K562 (cell line): Measurements from ENCODE around the gene OR9A2.

Experiments
- CHD4 ChIP-seq: fragments of 200-600 bp; sonication (generic); IDR thresholded peaks from 3 replicates; pipeline ENCODE4 v1.6.1; 2012; ENCODE audit warnings: low read depth, mild to moderate bottlenecking, mixed read lengths, low read length, inconsistent platforms; ENCODE audit not compliant: insufficient read depth, insufficient replicate concordance, poor library complexity, severe bottlenecking
- NR2C2 ChIP-seq, 2 experiments: fragments of 200-800 bp in 1 of 2; sonication (Bioruptor generic) in 1 of 2; sonication (generic) in 1 of 2; formaldehyde crosslinking in 1 of 2; IDR thresholded peaks; 2 replicates each; pipeline versions ENCODE4 v1.6.1 to v1.8.0; 2016 to 2022; ENCODE audit warnings: mild to moderate bottlenecking in 1 of 2, missing compliant biosample characterization in 1 of 2, missing genetic modification characterization in 1 of 2, missing genetic modification reagents in 1 of 2
- REST ChIP-seq, 2 experiments: fragments of 450-650 bp; formaldehyde crosslinking in 1 of 2; IDR thresholded peaks; 2 replicates each; pipeline versions ENCODE4 v1.4.0 to v1.6.1; 2014 to 2020; ENCODE audit warnings: mild to moderate bottlenecking in 2 of 2, borderline replicate concordance in 1 of 2, low read depth in 1 of 2
- SMARCE1 ChIP-seq: fragments of 450-650 bp; IDR thresholded peaks from 2 replicates; pipeline ENCODE4 v1.7.1; 2016; ENCODE audit warnings: mild to moderate bottlenecking
- TRIM28 ChIP-seq: fragments of 450-650 bp; IDR thresholded peaks from 2 replicates; pipeline ENCODE4 v1.6.1; 2017
- ZNF175 ChIP-seq: fragments of 200-800 bp; sonication (Bioruptor generic); IDR thresholded peaks from 2 replicates; pipeline ENCODE4 v1.6.1; 2016; ENCODE audit warnings: low read depth, mild to moderate bottlenecking, missing genetic modification characterization, missing compliant biosample characterization
- TF ChIP-seq, protein P1 (sequence below): fragments of 450-650 bp; IDR thresholded peaks from 2 replicates; pipeline ENCODE4 v1.6.1; 2018; ENCODE audit not compliant: partially characterized antibody
- TF ChIP-seq, protein P2 (sequence below), 3 experiments: IDR thresholded peaks in 2 of 3; conservative IDR thresholded peaks in 1 of 3; 2 replicates each; pipeline ENCODE4 v1.5.1; 2011 to 2012; ENCODE audit warnings: low read length in 3 of 3, mild to moderate bottlenecking in 3 of 3, control low read depth in 2 of 3, improper control_type of control experiment in 1 of 3, inconsistent platforms in 1 of 3, low read depth in 1 of 3, mixed read lengths in 1 of 3, moderate library complexity in 1 of 3; ENCODE audit not compliant: insufficient read depth in 2 of 3

- TF ChIP-seq, protein P1, sequence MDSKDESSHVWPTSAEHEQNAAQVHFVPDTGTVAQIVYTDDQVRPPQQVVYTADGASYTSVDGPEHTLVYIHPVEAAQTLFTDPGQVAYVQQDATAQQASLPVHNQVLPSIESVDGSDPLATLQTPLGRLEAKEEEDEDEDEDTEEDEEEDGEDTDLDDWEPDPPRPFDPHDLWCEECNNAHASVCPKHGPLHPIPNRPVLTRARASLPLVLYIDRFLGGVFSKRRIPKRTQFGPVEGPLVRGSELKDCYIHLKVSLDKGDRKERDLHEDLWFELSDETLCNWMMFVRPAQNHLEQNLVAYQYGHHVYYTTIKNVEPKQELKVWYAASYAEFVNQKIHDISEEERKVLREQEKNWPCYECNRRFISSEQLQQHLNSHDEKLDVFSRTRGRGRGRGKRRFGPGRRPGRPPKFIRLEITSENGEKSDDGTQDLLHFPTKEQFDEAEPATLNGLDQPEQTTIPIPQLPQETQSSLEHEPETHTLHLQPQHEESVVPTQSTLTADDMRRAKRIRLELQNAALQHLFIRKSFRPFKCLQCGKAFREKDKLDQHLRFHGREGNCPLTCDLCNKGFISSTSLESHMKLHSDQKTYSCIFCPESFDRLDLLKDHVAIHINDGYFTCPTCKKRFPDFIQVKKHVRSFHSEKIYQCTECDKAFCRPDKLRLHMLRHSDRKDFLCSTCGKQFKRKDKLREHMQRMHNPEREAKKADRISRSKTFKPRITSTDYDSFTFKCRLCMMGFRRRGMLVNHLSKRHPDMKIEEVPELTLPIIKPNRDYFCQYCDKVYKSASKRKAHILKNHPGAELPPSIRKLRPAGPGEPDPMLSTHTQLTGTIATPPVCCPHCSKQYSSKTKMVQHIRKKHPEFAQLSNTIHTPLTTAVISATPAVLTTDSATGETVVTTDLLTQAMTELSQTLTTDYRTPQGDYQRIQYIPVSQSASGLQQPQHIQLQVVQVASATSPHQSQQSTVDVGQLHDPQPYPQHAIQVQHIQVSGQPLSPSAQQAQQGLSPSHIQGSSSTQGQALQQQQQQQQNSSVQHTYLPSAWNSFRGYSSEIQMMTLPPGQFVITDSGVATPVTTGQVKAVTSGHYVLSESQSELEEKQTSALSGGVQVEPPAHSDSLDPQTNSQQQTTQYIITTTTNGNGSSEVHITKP: no peak
- TF ChIP-seq, protein P2, sequence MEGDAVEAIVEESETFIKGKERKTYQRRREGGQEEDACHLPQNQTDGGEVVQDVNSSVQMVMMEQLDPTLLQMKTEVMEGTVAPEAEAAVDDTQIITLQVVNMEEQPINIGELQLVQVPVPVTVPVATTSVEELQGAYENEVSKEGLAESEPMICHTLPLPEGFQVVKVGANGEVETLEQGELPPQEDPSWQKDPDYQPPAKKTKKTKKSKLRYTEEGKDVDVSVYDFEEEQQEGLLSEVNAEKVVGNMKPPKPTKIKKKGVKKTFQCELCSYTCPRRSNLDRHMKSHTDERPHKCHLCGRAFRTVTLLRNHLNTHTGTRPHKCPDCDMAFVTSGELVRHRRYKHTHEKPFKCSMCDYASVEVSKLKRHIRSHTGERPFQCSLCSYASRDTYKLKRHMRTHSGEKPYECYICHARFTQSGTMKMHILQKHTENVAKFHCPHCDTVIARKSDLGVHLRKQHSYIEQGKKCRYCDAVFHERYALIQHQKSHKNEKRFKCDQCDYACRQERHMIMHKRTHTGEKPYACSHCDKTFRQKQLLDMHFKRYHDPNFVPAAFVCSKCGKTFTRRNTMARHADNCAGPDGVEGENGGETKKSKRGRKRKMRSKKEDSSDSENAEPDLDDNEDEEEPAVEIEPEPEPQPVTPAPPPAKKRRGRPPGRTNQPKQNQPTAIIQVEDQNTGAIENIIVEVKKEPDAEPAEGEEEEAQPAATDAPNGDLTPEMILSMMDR (IDR thresholded peaks at IDR 0.05 in 2 of 3, conservative IDR thresholded peaks at IDR 0.05 in 1 of 3; ENCODE audit: insufficient read depth in 2 of 3, low read depth in 1 of 3, low read length in 3 of 3): no peak
- TF ChIP-seq SMARCE1: no peak
- no peak for TF ChIP-seq ZNF175 (CRISPR knock-in tag)
- no peak for TF ChIP-seq REST (IDR thresholded peaks at IDR 0.05; ENCODE audit: borderline replicate concordance)
- no peak for TF ChIP-seq REST (CRISPR knock-in tag; IDR thresholded peaks at IDR 0.05; ENCODE audit: low read depth)
- no peak for TF ChIP-seq CHD4
- no peak for TF ChIP-seq TRIM28
- no peak for TF ChIP-seq NR2C2 (CRISPR knock-in tag; IDR thresholded peaks at IDR 0.05)
- TF ChIP-seq NR2C2 (tag; IDR thresholded peaks at IDR 0.05): no peak
Observed at GRCh38 chr7:143015926-143016490, 10.9 kb downstream of the OR9A2 start.
